H1 (cell line): ENCODE measurements around the gene ISOC1.

Experiments
- CEBPB ChIP-seq: IDR thresholded peaks from 2 replicates; pipeline ENCODE4 v1.6.1; 2012; ENCODE audit warnings: low read depth, low read length
- CREB1 ChIP-seq: IDR thresholded peaks from 2 replicates; pipeline ENCODE4 v1.6.1; 2012; ENCODE audit warnings: inconsistent platforms
- EP300 ChIP-seq, 2 experiments: IDR thresholded peaks; 1 replicate in 1 of 2; 2 replicates in 1 of 2; pipeline ENCODE4 v1.6.1; 2011 to 2012; ENCODE audit warnings: low read depth in 2 of 2, low read length in 2 of 2, mild to moderate bottlenecking in 2 of 2, borderline replicate concordance in 1 of 2, inconsistent platforms in 1 of 2, moderate library complexity in 1 of 2
- GTF2F1 ChIP-seq: IDR thresholded peaks from 2 replicates; pipeline ENCODE4 v1.6.1; 2012; ENCODE audit warnings: low read depth, low read length, improper control_type of control experiment, borderline replicate concordance
- KDM5A ChIP-seq: fragments of 200-600 bp; IDR thresholded peaks from 2 replicates; pipeline ENCODE4 v1.7.1; 2012; ENCODE audit warnings: mild to moderate bottlenecking, low read length, inconsistent platforms, mixed read lengths
- POLR2A ChIP-seq, 2 experiments: IDR thresholded peaks; 1 replicate in 1 of 2; 2 replicates in 1 of 2; pipeline ENCODE4 v1.6.1; 2011; ENCODE audit warnings: low read depth in 2 of 2, low read length in 2 of 2, mild to moderate bottlenecking in 2 of 2; ENCODE audit errors: control extremely low read depth in 1 of 2
- RFX5 ChIP-seq: IDR thresholded peaks from 2 replicates; pipeline ENCODE4 v1.6.1; 2011; ENCODE audit warnings: low read depth, low read length, improper control_type of control experiment, borderline replicate concordance
- SIN3A ChIP-seq, 2 experiments: IDR thresholded peaks in 1 of 2; conservative IDR thresholded peaks in 1 of 2; 2 replicates each; pipeline ENCODE4 v1.6.1; 2011 to 2012; ENCODE audit warnings: low read length in 2 of 2, improper control_type of control experiment in 1 of 2, low read depth in 1 of 2, mild to moderate bottlenecking in 1 of 2
- SIRT6 ChIP-seq: IDR thresholded peaks from one replicate; pipeline ENCODE4 v1.7.1; 2012; ENCODE audit warnings: low read length, inconsistent platforms
- SRF ChIP-seq: IDR thresholded peaks from 2 replicates; pipeline ENCODE4 v1.6.1; 2011; ENCODE audit warnings: mild to moderate bottlenecking, low read depth, low read length, moderate library complexity
- TAF1 ChIP-seq: IDR thresholded peaks from 2 replicates; pipeline ENCODE4 v1.6.1; 2011; ENCODE audit warnings: mild to moderate bottlenecking, low read depth, low read length
- TF ChIP-seq, protein P1 (sequence below), 3 experiments: IDR thresholded peaks; 1 replicate in 2 of 3; 2 replicates in 1 of 3; pipeline versions ENCODE4 v1.5.1 to v1.6.1; 2011; ENCODE audit warnings: low read length in 3 of 3, mild to moderate bottlenecking in 3 of 3, inconsistent platforms in 2 of 3, low read depth in 1 of 3, moderate library complexity in 1 of 3; ENCODE audit not compliant: insufficient read depth in 1 of 3; ENCODE audit errors: control extremely low read depth in 1 of 3
- TF ChIP-seq, protein P2 (sequence below): IDR thresholded peaks from 2 replicates; pipeline ENCODE4 v1.6.1; 2012; ENCODE audit warnings: low read length, inconsistent platforms

DNA sequence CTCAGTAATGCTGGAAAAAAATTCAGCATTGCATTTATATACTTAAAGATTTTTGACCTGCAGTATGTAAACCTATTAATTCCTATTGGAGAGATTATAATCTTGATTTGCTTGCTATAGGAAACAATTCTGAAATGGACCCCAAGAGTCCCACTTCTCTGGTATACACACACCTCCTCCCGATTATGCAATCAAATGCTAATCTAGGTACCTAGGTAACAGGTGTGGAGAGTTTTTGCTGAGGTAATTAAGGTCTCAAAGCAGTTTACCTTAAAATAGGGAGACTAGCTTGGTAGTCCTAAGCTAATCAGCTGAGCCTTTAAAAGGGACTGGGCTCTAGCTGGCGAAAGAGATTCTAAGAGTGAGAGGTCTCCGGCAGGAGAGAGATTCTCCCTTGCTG, 22.2 kb downstream of the ISOC1 start:
- no peak for TF ChIP-seq POLR2A (IDR thresholded peaks at IDR 0.05; ENCODE audit: control extremely low read depth in 1 of 2, low read depth in 2 of 2, low read length in 2 of 2)
- no peak for TF ChIP-seq EP300 (IDR thresholded peaks at IDR 0.05; ENCODE audit: borderline replicate concordance in 1 of 2, low read depth in 2 of 2, low read length in 2 of 2)
- TF ChIP-seq, protein P1, sequence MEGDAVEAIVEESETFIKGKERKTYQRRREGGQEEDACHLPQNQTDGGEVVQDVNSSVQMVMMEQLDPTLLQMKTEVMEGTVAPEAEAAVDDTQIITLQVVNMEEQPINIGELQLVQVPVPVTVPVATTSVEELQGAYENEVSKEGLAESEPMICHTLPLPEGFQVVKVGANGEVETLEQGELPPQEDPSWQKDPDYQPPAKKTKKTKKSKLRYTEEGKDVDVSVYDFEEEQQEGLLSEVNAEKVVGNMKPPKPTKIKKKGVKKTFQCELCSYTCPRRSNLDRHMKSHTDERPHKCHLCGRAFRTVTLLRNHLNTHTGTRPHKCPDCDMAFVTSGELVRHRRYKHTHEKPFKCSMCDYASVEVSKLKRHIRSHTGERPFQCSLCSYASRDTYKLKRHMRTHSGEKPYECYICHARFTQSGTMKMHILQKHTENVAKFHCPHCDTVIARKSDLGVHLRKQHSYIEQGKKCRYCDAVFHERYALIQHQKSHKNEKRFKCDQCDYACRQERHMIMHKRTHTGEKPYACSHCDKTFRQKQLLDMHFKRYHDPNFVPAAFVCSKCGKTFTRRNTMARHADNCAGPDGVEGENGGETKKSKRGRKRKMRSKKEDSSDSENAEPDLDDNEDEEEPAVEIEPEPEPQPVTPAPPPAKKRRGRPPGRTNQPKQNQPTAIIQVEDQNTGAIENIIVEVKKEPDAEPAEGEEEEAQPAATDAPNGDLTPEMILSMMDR (IDR thresholded peaks at IDR 0.05; ENCODE audit: control extremely low read depth in 1 of 3, insufficient read depth in 1 of 3, low read depth in 1 of 3, low read length in 3 of 3) = no peak
- TF ChIP-seq RFX5 = no peak
- TF ChIP-seq SRF = no peak
- TF ChIP-seq TAF1 = no peak
- no peak for TF ChIP-seq GTF2F1
- TF ChIP-seq, protein P2, sequence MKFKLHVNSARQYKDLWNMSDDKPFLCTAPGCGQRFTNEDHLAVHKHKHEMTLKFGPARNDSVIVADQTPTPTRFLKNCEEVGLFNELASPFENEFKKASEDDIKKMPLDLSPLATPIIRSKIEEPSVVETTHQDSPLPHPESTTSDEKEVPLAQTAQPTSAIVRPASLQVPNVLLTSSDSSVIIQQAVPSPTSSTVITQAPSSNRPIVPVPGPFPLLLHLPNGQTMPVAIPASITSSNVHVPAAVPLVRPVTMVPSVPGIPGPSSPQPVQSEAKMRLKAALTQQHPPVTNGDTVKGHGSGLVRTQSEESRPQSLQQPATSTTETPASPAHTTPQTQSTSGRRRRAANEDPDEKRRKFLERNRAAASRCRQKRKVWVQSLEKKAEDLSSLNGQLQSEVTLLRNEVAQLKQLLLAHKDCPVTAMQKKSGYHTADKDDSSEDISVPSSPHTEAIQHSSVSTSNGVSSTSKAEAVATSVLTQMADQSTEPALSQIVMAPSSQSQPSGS = no peak
- no peak for TF ChIP-seq KDM5A
- TF ChIP-seq SIRT6 = no peak
- TF ChIP-seq CREB1 = no peak
- no peak for TF ChIP-seq SIN3A (conservative IDR thresholded peaks at IDR 0.05 in 1 of 2, IDR thresholded peaks at IDR 0.05 in 1 of 2; ENCODE audit: low read depth in 1 of 2, low read length in 2 of 2)
- peak; percentile 92 for TF ChIP-seq CEBPB
